Ectodermal cell (in vitro differentiated cells): ENCODE data around the gene CHRDL2.

Source experiments
- H3K27ac ChIP-seq: 2 replicates; pipeline ENCODE4 v1.7.0; 2013; ENCODE audit warnings: mild to moderate bottlenecking, low read depth, low read length; ENCODE audit not compliant: insufficient read depth, poor library complexity, severe bottlenecking
- H3K27me3 ChIP-seq: 2 replicates; pipeline ENCODE4 v1.7.0; 2013; ENCODE audit warnings: mild to moderate bottlenecking, low read length; ENCODE audit not compliant: insufficient read depth, control insufficient read depth, poor library complexity, severe bottlenecking
- H3K36me3 ChIP-seq: one replicate; pipeline ENCODE4 v1.7.0; 2013; ENCODE audit warnings: low read length; ENCODE audit not compliant: control insufficient read depth, insufficient read depth
- H3K4me1 ChIP-seq: one replicate; pipeline ENCODE4 v1.7.0; 2013; ENCODE audit warnings: low read length; ENCODE audit not compliant: control insufficient read depth, insufficient read depth
- H3K4me3 ChIP-seq: 2 replicates; pipeline ENCODE4 v1.7.0; 2013; ENCODE audit warnings: low read depth, low read length, control low read depth; ENCODE audit not compliant: insufficient read depth
- H3K9me3 ChIP-seq: 2 replicates; pipeline ENCODE4 v1.7.0; 2013; ENCODE audit warnings: mild to moderate bottlenecking, low read length, moderate library complexity; ENCODE audit not compliant: control insufficient read depth
- WGBS, 2 experiments: methylation state at CpG; one replicate each; pipeline ENCODE4 v1.1.7; 2013; ENCODE audit warnings: missing lambda C conversion rate in 2 of 2; 5-methylcytosine and 5-hydroxymethylcytosine counted together

CHRDL2 gene

GRCh38 chr11:74714904-74715303, 16.3 kb downstream of the CHRDL2 start:
- Histone ChIP-seq H3K36me3 (no peaks in the 10 kb centered on the region), H3K4me3 (no peak overlapping the region), H3K9me3 (no peaks in the 10 kb centered on the region), H3K4me1 (peaks cover 8% of the 10 kb centered on the region), H3K27ac (no peak overlapping the region), H3K27me3 (no peaks in the 10 kb centered on the region)
- WGBS, 2 experiments = 93 to 94% methylated on average over 7 of the region's 7 CpGs

- no peaks in the 10 kb centered on the region for H3K9me3 ChIP-seq
- no peaks in the 10 kb centered on the region for H3K27me3 ChIP-seq
- H3K4me1 ChIP-seq = peaks cover 8% of the 10 kb centered on the region
- H3K4me3 ChIP-seq = no peak overlapping the region
- 68% methylated on average over 4 of the region's 4 CpGs for WGBS, 2 experiments
- no peak overlapping the region for H3K27ac ChIP-seq
- no peaks in the 10 kb centered on the region for H3K36me3 ChIP-seq
Measured at GRCh38 chr11:74713686-74714085, 17.5 kb downstream of the CHRDL2 start.

GRCh38 chr11:74710281-74710938, 20.8 kb downstream of the CHRDL2 start:
- Histone ChIP-seq H3K4me1 (peaks cover 8% of the 10 kb centered on the region), H3K27me3 (no peaks in the 10 kb centered on the region), H3K4me3 (no peak overlapping the region), H3K27ac (peak overlapping the region; percentile 20), H3K9me3 (no peaks in the 10 kb centered on the region), H3K36me3 (no peaks in the 10 kb centered on the region)
- 69 to 72% methylated on average over 8 of the region's 8 CpGs for WGBS, 2 experiments

- H3K4me3 ChIP-seq = no peak overlapping the region
- 61 to 62% methylated on average over 3 of the region's 3 CpGs for WGBS, 2 experiments
Measured at GRCh38 chr11:74709175-74709574, 22.1 kb downstream of the CHRDL2 start.

GRCh38 chr11:74707602-74708510, 23.4 kb downstream of the CHRDL2 start:
- Histone ChIP-seq H3K4me3 (no peak overlapping the region), H3K27me3 (no peaks in the 10 kb centered on the region), H3K27ac (no peak overlapping the region), H3K36me3 (no peaks in the 10 kb centered on the region), H3K4me1 (peaks cover 8% of the 10 kb centered on the region), H3K9me3 (no peaks in the 10 kb centered on the region)
- WGBS, 2 experiments = 77 to 82% methylated on average over 10 of the region's 10 CpGs

More at GRCh38 chr11:74709175-74709574, 22.1 kb downstream of the CHRDL2 start:
- peaks cover 8% of the 10 kb centered on the region for H3K4me1 ChIP-seq
- H3K36me3 ChIP-seq = no peaks in the 10 kb centered on the region
- H3K9me3 ChIP-seq = no peaks in the 10 kb centered on the region
- H3K27me3 ChIP-seq = no peaks in the 10 kb centered on the region
- no peak overlapping the region for H3K27ac ChIP-seq

- no peak overlapping the region for H3K4me3 ChIP-seq
- no peak overlapping the region for H3K27ac ChIP-seq
- H3K27me3 ChIP-seq = no peaks in the 10 kb centered on the region
- 90 to 94% methylated on average over 3 of the region's 3 CpGs for WGBS, 2 experiments
- no peaks in the 10 kb centered on the region for H3K36me3 ChIP-seq
- no peaks in the 10 kb centered on the region for H3K9me3 ChIP-seq
- peaks cover 8% of the 10 kb centered on the region for H3K4me1 ChIP-seq
Measured at GRCh38 chr11:74707182-74707581, 24.0 kb downstream of the CHRDL2 start.

- Histone ChIP-seq H3K27me3 (no peaks in the 10 kb centered on the region), H3K9me3 (no peaks in the 10 kb centered on the region), H3K36me3 (no peaks in the 10 kb centered on the region), H3K4me1 (no peaks in the 10 kb centered on the region), H3K27ac (no peak overlapping the region), H3K4me3 (no peak overlapping the region)
- WGBS, 2 experiments = 95 to 97% methylated on average over 13 of the region's 13 CpGs
Measured at GRCh38 chr11:74703211-74703610, 28.0 kb downstream of the CHRDL2 start.

- no peaks in the 10 kb centered on the region for H3K27me3 ChIP-seq
- H3K4me1 ChIP-seq = no peaks in the 10 kb centered on the region
- H3K4me3 ChIP-seq = no peak overlapping the region
- H3K9me3 ChIP-seq = no peaks in the 10 kb centered on the region
- H3K36me3 ChIP-seq = no peaks in the 10 kb centered on the region
- 60% methylated on average over 15 of the region's 15 CpGs for WGBS, 2 experiments
- H3K27ac ChIP-seq = no peak overlapping the region
Measured at GRCh38 chr11:74702383-74703007, 28.7 kb downstream of the CHRDL2 start.

- Histone ChIP-seq H3K4me1 (no peaks in the 10 kb centered on the region), H3K27me3 (no peaks in the 10 kb centered on the region), H3K9me3 (no peaks in the 10 kb centered on the region), H3K4me3 (no peak overlapping the region), H3K27ac (no peak overlapping the region), H3K36me3 (no peaks in the 10 kb centered on the region)
- 62 to 70% methylated on average over 7 of the region's 8 CpGs for WGBS, 2 experiments
Measured at GRCh38 chr11:74701351-74701750, 29.9 kb downstream of the CHRDL2 start.
